HepG2 (cell line): ENCODE measurements around the gene SYT9. TPM values are rescaled to one million over a fixed set of nuclear protein-coding genes. Genes with fewer than 3 reads are reported as not detected.

Source experiments
- CREM ChIP-seq, 2 experiments: sonication (generic) in 1 of 2; formaldehyde crosslinking in 1 of 2; IDR thresholded peaks; 2 replicates each; pipeline versions ENCODE4 v1.4.0 to v1.6.1; 2016 to 2020; ENCODE audit warnings: antibody characterized with exemption in 1 of 2, mild to moderate bottlenecking in 1 of 2, missing genetic modification reagents in 1 of 2
- FOXO1 ChIP-seq: sonication (generic); formaldehyde crosslinking; IDR thresholded peaks from 2 replicates; pipeline ENCODE4 v1.4.0; 2020; ENCODE audit warnings: missing genetic modification reagents
- KDM4B ChIP-seq: sonication (generic); formaldehyde crosslinking; IDR thresholded peaks from 2 replicates; pipeline ENCODE4 v1.4.0; 2020; ENCODE audit warnings: missing genetic modification reagents
- KMT2A ChIP-seq: sonication (generic); formaldehyde crosslinking; IDR thresholded peaks from 2 replicates; pipeline ENCODE4 v1.4.0; 2020; ENCODE audit warnings: missing genetic modification reagents
- MED8 ChIP-seq: sonication (generic); formaldehyde crosslinking; IDR thresholded peaks from 2 replicates; pipeline ENCODE4 v1.8.1; 2023; ENCODE audit warnings: mild to moderate bottlenecking, missing genetic modification reagents; ENCODE audit not compliant: insufficient replicate concordance
- MIXL1 ChIP-seq: IDR thresholded peaks from 2 replicates; pipeline ENCODE4 v1.6.1; 2016
- TAF1 ChIP-seq: sonication (generic); formaldehyde crosslinking; IDR thresholded peaks from 2 replicates; pipeline ENCODE4 v1.4.0; 2020; ENCODE audit warnings: missing genetic modification reagents
- TARDBP ChIP-seq: sonication (generic); formaldehyde crosslinking; IDR thresholded peaks from 2 replicates; pipeline ENCODE4 v1.8.0; 2022; ENCODE audit warnings: mild to moderate bottlenecking, missing genetic modification reagents
- TEAD2 ChIP-seq: sonication (generic); formaldehyde crosslinking; IDR thresholded peaks from 2 replicates; pipeline ENCODE4 v1.9.0; 2021; ENCODE audit warnings: missing genetic modification reagents
- ZBTB7A ChIP-seq: sonication (generic); formaldehyde crosslinking; IDR thresholded peaks from 2 replicates; pipeline ENCODE4 v1.8.0; 2022; ENCODE audit warnings: mild to moderate bottlenecking, missing genetic modification reagents
- ZFAT ChIP-seq: sonication (generic); formaldehyde crosslinking; conservative IDR thresholded peaks from 2 replicates; pipeline ENCODE4 v1.8.1; 2023; ENCODE audit warnings: missing genetic modification reagents, inconsistent platforms
- ZFP36L1 ChIP-seq: sonication (generic); formaldehyde crosslinking; IDR thresholded peaks from 2 replicates; pipeline ENCODE4 v1.8.0; 2022; ENCODE audit warnings: mild to moderate bottlenecking, missing genetic modification reagents, moderate library complexity
- ZNF275 ChIP-seq: sonication (generic); formaldehyde crosslinking; IDR thresholded peaks from 2 replicates; pipeline ENCODE4 v1.8.0; 2022; ENCODE audit warnings: missing genetic modification reagents, mild to moderate bottlenecking, inconsistent platforms, borderline replicate concordance
- ZNF331 ChIP-seq: sonication (generic); formaldehyde crosslinking; IDR thresholded peaks from 2 replicates; pipeline ENCODE4 v1.4.0; 2020; ENCODE audit warnings: missing genetic modification reagents
- ZNF564 ChIP-seq: sonication (generic); formaldehyde crosslinking; IDR thresholded peaks from 2 replicates; pipeline ENCODE4 v1.8.1; 2023; ENCODE audit warnings: mild to moderate bottlenecking, missing genetic modification reagents
- ZNF574 ChIP-seq: sonication (generic); formaldehyde crosslinking; IDR thresholded peaks from 2 replicates; pipeline ENCODE4 v1.4.0; 2020; ENCODE audit warnings: missing genetic modification reagents
- ZSCAN12 ChIP-seq: sonication (generic); formaldehyde crosslinking; IDR thresholded peaks from 2 replicates; pipeline ENCODE4 v1.9.0; 2021; ENCODE audit warnings: mild to moderate bottlenecking, missing genetic modification reagents
- ZSCAN22 ChIP-seq: sonication (generic); formaldehyde crosslinking; IDR thresholded peaks from 2 replicates; pipeline ENCODE4 v1.4.0; 2020; ENCODE audit warnings: mild to moderate bottlenecking, missing genetic modification reagents
- polyA plus RNA-seq, 8 experiments: library from polyadenylated mRNA; depleted of rRNA in 3 of 8; stranded (reverse) in 7 of 8; unstranded in 1 of 8; fragments of >200 nt; fragmentation: Illumina TruSeq in 4 of 8; extraction: Trizol in 4 of 8; gene quantifications; 2 replicates each; pipeline versions ENCODE4 v1.2.1 to v1.2.3, GENCODE V29; 2011 to 2016; ENCODE audit warnings: low read depth in 4 of 8, missing spikeins in 1 of 8, mixed read lengths in 1 of 8; ENCODE audit not compliant: insufficient read depth in 1 of 8
- total RNA-seq, 5 experiments: library from RNA; depleted of rRNA; stranded (reverse); fragments of >200 nt; fragmentation: Illumina TruSeq; extraction: Trizol; gene quantifications; 2 replicates each; pipeline ENCODE4 v1.2.3, GENCODE V29; 2016; ENCODE audit warnings: low read depth in 1 of 5
- TF ChIP-seq, protein P1 (sequence below): IDR thresholded peaks from 2 replicates; pipeline ENCODE4 v1.6.1; 2012; ENCODE audit warnings: inconsistent platforms
- TF ChIP-seq, protein P2 (sequence below), 2 experiments: sonication (generic) in 1 of 2; formaldehyde crosslinking in 1 of 2; IDR thresholded peaks; 2 replicates each; pipeline versions ENCODE4 v1.5.1 to v1.6.1; 2011 to 2020; ENCODE audit warnings: borderline replicate concordance in 1 of 2, low read depth in 1 of 2, low read length in 1 of 2, mild to moderate bottlenecking in 1 of 2, missing genetic modification reagents in 1 of 2, moderate library complexity in 1 of 2
- TF ChIP-seq, protein P3 (sequence below): sonication (generic); formaldehyde crosslinking; IDR thresholded peaks from 2 replicates; pipeline ENCODE4 v1.5.0; 2020; ENCODE audit warnings: mild to moderate bottlenecking, missing genetic modification reagents, moderate library complexity

The SYT9 gene
- total and polyA plus RNA-seq, 2 of the 13 experiments (the other 11 are each of a cell fraction or from before 2014, with no cell fraction given): not detected

DNA sequence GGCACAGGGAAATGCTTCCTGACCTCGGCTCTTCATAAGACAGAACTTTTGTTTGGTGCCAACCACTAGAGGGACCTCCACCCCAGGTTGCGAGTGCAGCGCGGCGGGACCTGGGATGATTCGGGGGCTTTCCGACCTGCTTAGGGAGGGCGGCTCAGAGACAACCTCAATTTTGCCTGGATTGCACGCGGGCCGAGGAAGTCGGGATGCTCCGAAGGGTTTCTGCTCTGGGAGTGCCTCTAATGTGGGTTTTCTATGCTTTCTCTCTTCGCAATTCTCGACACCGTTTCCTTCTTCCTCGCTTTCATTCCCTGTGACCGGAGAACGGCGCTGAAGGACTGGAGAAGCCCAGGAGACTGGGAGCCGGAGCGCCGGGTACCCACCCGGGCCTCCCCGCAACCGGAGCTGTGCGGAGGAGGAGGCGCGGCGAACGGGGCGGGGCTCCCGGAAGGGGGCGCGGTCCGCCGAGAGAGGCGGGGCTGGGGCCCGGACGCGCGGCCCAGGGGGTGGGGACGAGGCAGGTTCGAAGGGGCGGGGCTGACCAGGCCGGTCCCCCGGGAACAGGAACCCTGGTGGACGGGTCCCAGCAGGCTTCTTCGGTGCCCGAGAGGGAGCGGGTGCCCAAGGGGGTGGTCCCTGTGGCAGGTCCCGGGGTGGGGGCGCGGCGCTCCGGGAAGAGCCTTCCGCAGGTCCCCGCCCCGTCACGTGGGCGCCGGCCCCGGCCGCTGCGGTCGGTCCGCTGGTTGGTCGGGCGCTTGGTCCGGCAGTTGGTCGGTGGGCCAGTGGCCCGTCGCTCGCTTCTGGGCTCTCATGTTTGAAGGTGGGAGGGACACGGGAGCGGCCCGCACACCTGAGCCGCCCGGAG, 261.8 kb downstream of the SYT9 start, which contains the start of gene PPFIBP2 (continued):
- TF ChIP-seq ZNF331: no peak
- peak; percentile 65 for TF ChIP-seq TARDBP
- TF ChIP-seq, protein P1, sequence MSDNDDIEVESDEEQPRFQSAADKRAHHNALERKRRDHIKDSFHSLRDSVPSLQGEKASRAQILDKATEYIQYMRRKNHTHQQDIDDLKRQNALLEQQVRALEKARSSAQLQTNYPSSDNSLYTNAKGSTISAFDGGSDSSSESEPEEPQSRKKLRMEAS: 0 out of 2 replicates have a peak, but pooled peaks have one; percentile 26
- TF ChIP-seq ZSCAN12 (CRISPR knock-in tag): 0 out of 2 replicates have a peak, but pooled peaks have one; percentile 38
- 0 out of 2 replicates have a peak, but pooled peaks have one; percentile 28 for TF ChIP-seq MIXL1 (CRISPR knock-in tag)
- TF ChIP-seq, protein P2, sequence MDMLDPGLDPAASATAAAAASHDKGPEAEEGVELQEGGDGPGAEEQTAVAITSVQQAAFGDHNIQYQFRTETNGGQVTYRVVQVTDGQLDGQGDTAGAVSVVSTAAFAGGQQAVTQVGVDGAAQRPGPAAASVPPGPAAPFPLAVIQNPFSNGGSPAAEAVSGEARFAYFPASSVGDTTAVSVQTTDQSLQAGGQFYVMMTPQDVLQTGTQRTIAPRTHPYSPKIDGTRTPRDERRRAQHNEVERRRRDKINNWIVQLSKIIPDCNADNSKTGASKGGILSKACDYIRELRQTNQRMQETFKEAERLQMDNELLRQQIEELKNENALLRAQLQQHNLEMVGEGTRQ (IDR thresholded peaks at IDR 0.05; ENCODE audit: low read depth, low read length): peak; percentile 82
- TF ChIP-seq, protein P2 (CRISPR knock-in tag; IDR thresholded peaks at IDR 0.05; ENCODE audit: borderline replicate concordance): peak; percentile 86; the same call in 1 of the 2 replicates
- TF ChIP-seq FOXO1 (CRISPR knock-in tag): no peak
- 0 out of 2 replicates have a peak, but pooled peaks have one; percentile 34 for TF ChIP-seq ZNF574 (CRISPR knock-in tag)
- TF ChIP-seq ZFP36L1 (CRISPR knock-in tag): 0 out of 2 replicates have a peak, but pooled peaks have one; percentile 29
- no peak for TF ChIP-seq KDM4B (CRISPR knock-in tag)
- no peak for TF ChIP-seq ZSCAN22 (CRISPR knock-in tag)
- TF ChIP-seq ZNF275 (CRISPR knock-in tag): no peak
- TF ChIP-seq CREM (IDR thresholded peaks at IDR 0.05): no peak
- TF ChIP-seq CREM (CRISPR knock-in tag; IDR thresholded peaks at IDR 0.05): no peak
- TF ChIP-seq ZNF564 (CRISPR knock-in tag): no peak; the same call in 1 of the 2 replicates
- 0 out of 2 replicates have a peak, but pooled peaks have one; percentile 53 for TF ChIP-seq TAF1 (CRISPR knock-in tag)
- TF ChIP-seq ZBTB7A: no peak
- TF ChIP-seq KMT2A (CRISPR knock-in tag): no peak
- TF ChIP-seq, protein P3, sequence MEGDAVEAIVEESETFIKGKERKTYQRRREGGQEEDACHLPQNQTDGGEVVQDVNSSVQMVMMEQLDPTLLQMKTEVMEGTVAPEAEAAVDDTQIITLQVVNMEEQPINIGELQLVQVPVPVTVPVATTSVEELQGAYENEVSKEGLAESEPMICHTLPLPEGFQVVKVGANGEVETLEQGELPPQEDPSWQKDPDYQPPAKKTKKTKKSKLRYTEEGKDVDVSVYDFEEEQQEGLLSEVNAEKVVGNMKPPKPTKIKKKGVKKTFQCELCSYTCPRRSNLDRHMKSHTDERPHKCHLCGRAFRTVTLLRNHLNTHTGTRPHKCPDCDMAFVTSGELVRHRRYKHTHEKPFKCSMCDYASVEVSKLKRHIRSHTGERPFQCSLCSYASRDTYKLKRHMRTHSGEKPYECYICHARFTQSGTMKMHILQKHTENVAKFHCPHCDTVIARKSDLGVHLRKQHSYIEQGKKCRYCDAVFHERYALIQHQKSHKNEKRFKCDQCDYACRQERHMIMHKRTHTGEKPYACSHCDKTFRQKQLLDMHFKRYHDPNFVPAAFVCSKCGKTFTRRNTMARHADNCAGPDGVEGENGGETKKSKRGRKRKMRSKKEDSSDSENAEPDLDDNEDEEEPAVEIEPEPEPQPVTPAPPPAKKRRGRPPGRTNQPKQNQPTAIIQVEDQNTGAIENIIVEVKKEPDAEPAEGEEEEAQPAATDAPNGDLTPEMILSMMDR (CRISPR knock-in tag): peak; percentile 85
- no peak for TF ChIP-seq TEAD2 (CRISPR knock-in tag)
- TF ChIP-seq MED8 (CRISPR knock-in tag): peak; percentile 38
- no peak for TF ChIP-seq ZFAT (CRISPR knock-in tag)
